A549 (cell line): Measurements from ENCODE around the gene ADISSP. TPM values are rescaled to one million over a fixed set of nuclear protein-coding genes. Genes with fewer than 3 reads are reported as not detected.

Experiments used
- ATAC-seq, 2 experiments: fragments of 200-7000 bp in 1 of 2; fragments of >200 bp in 1 of 2; cut with Nextera tagmentation in 1 of 2; cut with Tn5 transposase in 1 of 2; 3 replicates each; pipeline versions ENCODE4 v1.8.0 to v1.9.1; 2018 to 2020; ENCODE audit warnings: mild to moderate bottlenecking in 1 of 2, moderate library complexity in 1 of 2
- CTCF ChIA-PET: fragments of 300-600 bp; sonication (Branson Sonifier 250); formaldehyde crosslinking; extraction: SDS; loops from one replicate; lab custom pipeline; 2021; ENCODE audit warnings: antibody characterized with exemption, inconsistent platforms; lab: Yijun Ruan, JAX
- POLR2A ChIA-PET: fragments of 350-600 bp; formaldehyde crosslinking; extraction: SDS; loops from one replicate; lab custom pipeline; 2021; ENCODE audit warnings: antibody characterized with exemption, inconsistent platforms; lab: Yijun Ruan, JAX
- DNase-seq, 2 experiments: peaks; one replicate each; pipeline versions ENCODE4 v3.0.0 to v3.0.0-alpha.2; 2011 to 2016; ENCODE audit warnings: low read depth in 1 of 2, low spot score in 1 of 2
- FAIRE-seq: peaks from 2 replicates; lab custom pipeline; 2011; peaks lifted over from hg19 to GRCh38; lab: Jason Lieb, UNC
- H3K27ac ChIP-seq, 2 experiments: fragments of >200 bp; sonication (Bioruptor Twin); formaldehyde crosslinking; 3 replicates each; pipeline ENCODE4 v1.5.1; 2016 to 2017
- H3K4me1 ChIP-seq: fragments of >200 bp; sonication (Bioruptor Twin); formaldehyde crosslinking; 3 replicates; pipeline ENCODE4 v1.6.1; 2016
- H3K4me2 ChIP-seq: fragments of >200 bp; sonication (Bioruptor Twin); formaldehyde crosslinking; 3 replicates; pipeline ENCODE4 v1.6.1; 2016
- H3K4me3 ChIP-seq: fragments of >200 bp; sonication (Bioruptor Twin); formaldehyde crosslinking; 3 replicates; pipeline ENCODE4 v1.5.1; 2016
- H3K9me3 ChIP-seq: fragments of >200 bp; sonication (Bioruptor Twin); formaldehyde crosslinking; 3 replicates; pipeline ENCODE4 v1.6.1; 2016
- BCL3 ChIP-seq: fragments of >200 bp; sonication (Bioruptor Twin); formaldehyde crosslinking; IDR thresholded peaks from 3 replicates; pipeline ENCODE4 v1.6.1; 2016
- CEBPB ChIP-seq, 2 experiments: fragments of >200 bp in 1 of 2; sonication (Bioruptor Twin) in 1 of 2; formaldehyde crosslinking in 1 of 2; IDR thresholded peaks; 2 replicates each; pipeline ENCODE4 v1.6.1; 2012 to 2016
- CTCF ChIP-seq: fragments of >200 bp; sonication (Bioruptor Twin); formaldehyde crosslinking; IDR thresholded peaks from 3 replicates; pipeline ENCODE4 v1.5.1; 2016
- ESRRA ChIP-seq: fragments of 150-350 bp; IDR thresholded peaks from 2 replicates; pipeline ENCODE4 v1.6.1; 2014; ENCODE audit warnings: mild to moderate bottlenecking, low read length, borderline replicate concordance
- FOSB ChIP-seq: fragments of 250-450 bp; sonication (Bioruptor Pico); IDR thresholded peaks from 2 replicates; pipeline ENCODE4 v1.5.0; 2020; ENCODE audit warnings: mild to moderate bottlenecking, moderate library complexity
- GATA3 ChIP-seq: IDR thresholded peaks from 2 replicates; pipeline ENCODE4 v1.6.1; 2012; ENCODE audit warnings: borderline replicate concordance
- HDAC2 ChIP-seq: fragments of 200-600 bp; sonication (generic); IDR thresholded peaks from 2 replicates; pipeline ENCODE4 v1.6.1; 2016
- HEYL ChIP-seq: fragments of 250-450 bp; sonication (Bioruptor Pico); IDR thresholded peaks from 2 replicates; pipeline ENCODE4 v1.8.0; 2021; ENCODE audit warnings: mild to moderate bottlenecking, moderate library complexity
- HOXB13 ChIP-seq: fragments of 250-450 bp; sonication (Bioruptor Pico); IDR thresholded peaks from 2 replicates; pipeline ENCODE4 v1.5.0; 2020; ENCODE audit warnings: low read depth, mild to moderate bottlenecking, moderate library complexity
- KDM1A ChIP-seq: fragments of 200-600 bp; sonication (generic); IDR thresholded peaks from 2 replicates; pipeline ENCODE4 v1.6.1; 2016; ENCODE audit warnings: low read depth, mild to moderate bottlenecking
- KDM5A ChIP-seq: fragments of 200-600 bp; sonication (generic); IDR thresholded peaks from 2 replicates; pipeline ENCODE4 v1.6.1; 2016; ENCODE audit warnings: antibody characterized with exemption, mild to moderate bottlenecking
- MAX ChIP-seq: IDR thresholded peaks from 2 replicates; pipeline ENCODE4 v1.6.1; 2012
- REST ChIP-seq: fragments of 200-600 bp; sonication (generic); IDR thresholded peaks from 2 replicates; pipeline ENCODE4 v1.6.1; 2016; ENCODE audit warnings: antibody characterized with exemption, mild to moderate bottlenecking, moderate library complexity
- RFX5 ChIP-seq: fragments of 450-650 bp; IDR thresholded peaks from 2 replicates; pipeline ENCODE4 v1.7.1; 2014; ENCODE audit warnings: antibody characterized with exemption, mild to moderate bottlenecking, moderate library complexity
- TFCP2L1 ChIP-seq: fragments of 250-450 bp; sonication (Bioruptor Pico); IDR thresholded peaks from 2 replicates; pipeline ENCODE4 v1.5.0; 2021; ENCODE audit warnings: mild to moderate bottlenecking
- ZSCAN20 ChIP-seq: fragments of 250-450 bp; sonication (Bioruptor Pico); IDR thresholded peaks from 2 replicates; pipeline ENCODE4 v1.8.0; 2022; ENCODE audit warnings: mild to moderate bottlenecking, moderate library complexity
- WGBS: methylation state at CpG from one replicate; pipeline ENCODE4 v1.1.6; 2017; ENCODE audit errors: missing lambda C conversion rate; 5-methylcytosine and 5-hydroxymethylcytosine counted together
- polyA plus RNA-seq, 4 experiments: library from polyadenylated mRNA; depleted of rRNA in 3 of 4; stranded (reverse); fragments of >200 nt; fragmentation: RNase III in 1 of 4; extraction: RNeasy Plus Mini Kit Qiagen cat#74134 plus additional on column Dnase treatment in 1 of 4; gene quantifications; 2 replicates in 3 of 4; 3 replicates in 1 of 4; pipeline ENCODE4 v1.2.3, GENCODE V29; 2011 to 2017

Gene ADISSP
- polyA plus RNA-seq, 2 of the 4 experiments (the other 2 are of a cell fraction): 43.9 to 104 TPM

GRCh38 chr20:3808544-3808943 is 41.0 kb upstream of the ADISSP start:
- Histone ChIP-seq H3K27ac (peak overlapping the region; percentile 95 to 99), H3K4me2 (peak overlapping the region; percentile 88), H3K9me3 (peaks cover 4% of the 10 kb centered on the region), H3K4me3 (peak overlapping the region; percentile 13; the same call in 1 of the 3 replicates), H3K4me1 (peaks cover 83% of the 10 kb centered on the region)
- CTCF ChIA-PET: no interaction called here
- ATAC-seq (no peak), FAIRE-seq (no peak), DNase-seq (no peak)
- 72% methylated on average over 3 of the region's 3 CpGs for WGBS
- POLR2A ChIA-PET: no interaction called here
- TF ChIP-seq ZSCAN20 (CRISPR knock-in tag) (0 out of 2 replicates have a peak, but pooled peaks have one; percentile 10), KDM1A (peak; percentile 87), CTCF (0 out of 3 replicates have a peak, but pooled peaks have one; percentile 10), BCL3 (0 out of 3 replicates have a peak, but pooled peaks have one; percentile 15), TFCP2L1 (CRISPR knock-in tag) (no peak), FOSB (CRISPR knock-in tag) (no peak), REST (no peak), HOXB13 (CRISPR knock-in tag) (no peak), HDAC2 (peak; percentile 74; the same call in 1 of the 2 replicates)
- TF ChIP-seq, all 56 proteins: peak for 5

- H3K27ac ChIP-seq: peak overlapping the region; percentile 95 to 99
Measured at GRCh38 chr20:3804781-3805180, 37.2 kb upstream of the ADISSP start.

GRCh38 chr20:3804254-3804751 is 36.8 kb upstream of the ADISSP start:
- H3K9me3 ChIP-seq: peaks cover 4% of the 10 kb centered on the region
- no peak for FAIRE-seq
- CTCF ChIA-PET: interaction anchor here (2.0 kb wide), 1 partner anchor 51 kb away, joined by 8 read pairs; no protein-coding TSS in a partner anchor
- WGBS: 91% methylated on average over 11 of the region's 11 CpGs
- no peak for TF ChIP-seq RFX5
- TF ChIP-seq CEBPB (IDR thresholded peaks at IDR 0.05): peak in 1 of 2 experiments; percentile 55; a peak in 3 of 4 replicates
- TF ChIP-seq, all 56 proteins: peak for 1
- no peak overlapping the region for H3K4me3 ChIP-seq
- peaks cover 84% of the 10 kb centered on the region for H3K4me1 ChIP-seq
- peak overlapping the region; percentile 95 to 99; a peak in 5 of 6 replicates for H3K27ac ChIP-seq
- POLR2A ChIA-PET: interaction anchor here (1.0 kb wide), 1 partner anchor 8 kb away, joined by 3 read pairs; the partner anchor contains the start of gene CDC25B
- no peak for ATAC-seq
- DNase-seq: no peak
- no peak overlapping the region for H3K4me2 ChIP-seq

More at GRCh38 chr20:3804781-3805180, 37.2 kb upstream of the ADISSP start:
- FAIRE-seq: no peak
- H3K9me3 ChIP-seq: peaks cover 4% of the 10 kb centered on the region
- ATAC-seq: no peak
- 94% methylated on average over 11 of the region's 11 CpGs for WGBS
- peaks cover 82% of the 10 kb centered on the region for H3K4me1 ChIP-seq
- ChIA-PET POLR2A (interaction anchor here (1.0 kb wide), 1 partner anchor 9 kb away, joined by 3 read pairs; the partner anchor contains the start of gene CDC25B), CTCF (interaction anchor here (2.0 kb wide), 1 partner anchor 50 kb away, joined by 8 read pairs; no protein-coding TSS in a partner anchor)
- no peak for DNase-seq
- no peak for TF ChIP-seq HEYL (CRISPR knock-in tag)
- TF ChIP-seq GATA3: no peak
- TF ChIP-seq KDM5A: no peak
- TF ChIP-seq MAX: no peak
- TF ChIP-seq ESRRA: no peak
- no peak overlapping the region for H3K4me2 ChIP-seq
- no peak overlapping the region for H3K4me3 ChIP-seq
